Uterus (tissue), 4 donors: ENCODE measurements around the gene JAML. TPM values are rescaled to one million over a fixed set of nuclear protein-coding genes. Genes with fewer than 3 reads are reported as not detected.
A peak's percentile ranks its signal among the peaks of the same experiment; 100 is the strongest.

Experiments used
- DNase-seq, 2 donors: peaks; one replicate each; pipeline ENCODE4 v3.0.0-alpha.2; 2019 to 2020
- H3K27ac ChIP-seq, 2 donors: fragments of 200-600 bp; sonication (generic); 1 replicate in 1 of 2; 2 replicates in 1 of 2; pipeline ENCODE4 v1.5.1; 2016 to 2018
- H3K27me3 ChIP-seq, 2 donors: fragments of 200-600 bp; sonication (generic); one replicate each; pipeline ENCODE4 v1.5.1; 2018 to 2019; ENCODE audit warnings: control low read depth in 1 of 2
- H3K36me3 ChIP-seq, 2 donors: fragments of 200-600 bp; sonication (generic); one replicate each; pipeline ENCODE4 v1.5.1; 2019; ENCODE audit warnings: control low read depth in 1 of 2
- H3K4me1 ChIP-seq, 2 donors: fragments of 200-600 bp; sonication (generic); one replicate each; pipeline ENCODE4 v1.5.1; 2018 to 2019; ENCODE audit warnings: control low read depth in 1 of 2
- H3K4me3 ChIP-seq, 2 donors: fragments of 200-600 bp; sonication (generic); 1 replicate in 1 of 2; 2 replicates in 1 of 2; pipeline ENCODE4 v1.5.1; 2018 to 2019; ENCODE audit warnings: mild to moderate bottlenecking in 1 of 2
- H3K9me3 ChIP-seq, 2 donors: fragments of 200-600 bp; sonication (generic); one replicate each; pipeline ENCODE4 v1.5.1; 2019; ENCODE audit warnings: control low read depth in 1 of 2
- POLR2A ChIP-seq, 2 donors: fragments of 450-650 bp; IDR thresholded peaks; one replicate each; pipeline ENCODE4 v1.6.1; 2016; ENCODE audit warnings: antibody characterized with exemption in 2 of 2, mild to moderate bottlenecking in 1 of 2, moderate library complexity in 1 of 2
- intact Hi-C: fragments of 100-400 bp; cut with DNase I; formaldehyde crosslinking; loops from one replicate; pipeline ENCODE4 v1.15.1; 2023; ENCODE audit warnings: low total_unique reads
- total RNA-seq, 4 donors: library from RNA; depleted of rRNA in 3 of 4; stranded (reverse); fragments of >200 nt in 3 of 4; gene quantifications; one replicate each; pipeline versions ENCODE4 v1.1.0 to v1.2.4, GENCODE V29; 2014 to 2023
- TF ChIP-seq, protein P1 (sequence below), 4 experiments: fragments of 200-600 bp in 2 of 4; fragments of 450-650 bp in 2 of 4; sonication (generic) in 2 of 4; IDR thresholded peaks; one replicate each; pipeline ENCODE4 v1.5.1; 2016 to 2019; ENCODE audit warnings: antibody characterized with exemption in 4 of 4, mild to moderate bottlenecking in 2 of 4, moderate library complexity in 1 of 4
- donor health status: DM: yes; HTN: yes; CAD: no.

JAML gene
- total RNA-seq, 4 donors from 2014 or later: 1.2 to 9.1 (median 5.6) TPM

DNA sequence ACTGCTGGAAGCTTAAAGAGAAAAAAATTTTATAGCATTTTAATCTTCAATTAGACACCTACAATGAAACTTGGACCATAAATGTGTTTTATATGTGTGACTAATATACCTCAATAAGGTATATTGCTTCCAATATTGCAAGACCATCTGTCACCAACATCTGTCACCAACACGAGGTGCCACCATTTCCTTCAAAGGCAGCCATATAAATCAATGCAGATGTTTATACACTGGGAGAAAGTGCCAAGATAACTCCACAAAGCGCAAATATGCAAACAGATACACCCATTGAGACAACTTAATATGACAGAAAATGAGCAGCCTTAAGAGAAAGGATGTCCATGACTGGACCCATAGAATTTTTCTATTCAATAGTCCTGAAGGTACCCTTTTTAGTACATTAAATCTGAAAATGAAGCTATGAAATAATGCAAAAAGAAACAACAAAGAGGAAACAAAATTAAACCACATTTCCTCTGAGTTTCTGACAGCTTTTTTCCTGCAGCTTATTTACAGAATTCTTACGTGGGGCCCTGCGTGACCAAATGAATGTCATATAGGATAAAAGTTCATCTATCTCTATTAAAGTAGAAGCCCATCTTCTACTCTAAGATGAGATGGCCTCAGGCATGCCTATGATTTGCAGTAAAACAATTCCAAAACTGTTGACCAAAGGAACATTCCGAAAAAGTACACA, 14.8 kb upstream of the JAML start:
- Histone ChIP-seq H3K27ac (peak overlapping the region in 1 of 2 donors; percentile 75), H3K4me3 (no peak overlapping the region), H3K36me3 (no peaks in the 10 kb centered on the region), H3K4me1 (no peaks in the 10 kb centered on the region), H3K9me3 (no peaks in the 10 kb centered on the region), H3K27me3 (no peaks in the 10 kb centered on the region)
- TF ChIP-seq POLR2A (IDR thresholded peaks at IDR 0.05): no peak
- TF ChIP-seq, protein P1, sequence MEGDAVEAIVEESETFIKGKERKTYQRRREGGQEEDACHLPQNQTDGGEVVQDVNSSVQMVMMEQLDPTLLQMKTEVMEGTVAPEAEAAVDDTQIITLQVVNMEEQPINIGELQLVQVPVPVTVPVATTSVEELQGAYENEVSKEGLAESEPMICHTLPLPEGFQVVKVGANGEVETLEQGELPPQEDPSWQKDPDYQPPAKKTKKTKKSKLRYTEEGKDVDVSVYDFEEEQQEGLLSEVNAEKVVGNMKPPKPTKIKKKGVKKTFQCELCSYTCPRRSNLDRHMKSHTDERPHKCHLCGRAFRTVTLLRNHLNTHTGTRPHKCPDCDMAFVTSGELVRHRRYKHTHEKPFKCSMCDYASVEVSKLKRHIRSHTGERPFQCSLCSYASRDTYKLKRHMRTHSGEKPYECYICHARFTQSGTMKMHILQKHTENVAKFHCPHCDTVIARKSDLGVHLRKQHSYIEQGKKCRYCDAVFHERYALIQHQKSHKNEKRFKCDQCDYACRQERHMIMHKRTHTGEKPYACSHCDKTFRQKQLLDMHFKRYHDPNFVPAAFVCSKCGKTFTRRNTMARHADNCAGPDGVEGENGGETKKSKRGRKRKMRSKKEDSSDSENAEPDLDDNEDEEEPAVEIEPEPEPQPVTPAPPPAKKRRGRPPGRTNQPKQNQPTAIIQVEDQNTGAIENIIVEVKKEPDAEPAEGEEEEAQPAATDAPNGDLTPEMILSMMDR (IDR thresholded peaks at IDR 0.05): no peak
- intact Hi-C loops: no loop called here
- DNase-seq: no peak

DNA sequence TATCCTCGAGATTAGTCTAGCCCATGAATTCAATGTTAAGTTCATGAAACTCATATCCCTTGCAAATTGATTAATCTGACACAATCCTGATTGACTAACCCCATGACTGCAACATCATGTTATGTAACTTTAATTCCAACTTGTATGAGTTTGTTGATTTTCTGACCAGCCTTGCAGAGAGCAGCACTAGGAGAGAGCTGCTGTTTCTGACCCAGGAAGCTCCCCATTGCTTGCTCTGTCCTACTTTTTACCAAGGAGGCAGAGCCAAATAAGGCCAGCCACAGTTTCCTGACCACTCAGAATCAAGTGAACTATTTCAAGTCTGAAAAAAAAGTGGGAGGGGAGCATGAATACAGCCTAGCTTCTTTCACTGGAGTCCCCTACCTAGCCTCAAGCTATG, 14.1 kb upstream of the JAML start:
- TF ChIP-seq, protein P1 (IDR thresholded peaks at IDR 0.05): no peak
- TF ChIP-seq POLR2A (IDR thresholded peaks at IDR 0.05): no peak
- H3K36me3 ChIP-seq: no peaks in the 10 kb centered on the region
- no peaks in the 10 kb centered on the region for H3K27me3 ChIP-seq
- no peak overlapping the region for H3K4me3 ChIP-seq
- no peaks in the 10 kb centered on the region for H3K9me3 ChIP-seq
- H3K4me1 ChIP-seq: no peaks in the 10 kb centered on the region
- H3K27ac ChIP-seq: no peak overlapping the region
- intact Hi-C loops: no loop called here
- no peak for DNase-seq

DNA sequence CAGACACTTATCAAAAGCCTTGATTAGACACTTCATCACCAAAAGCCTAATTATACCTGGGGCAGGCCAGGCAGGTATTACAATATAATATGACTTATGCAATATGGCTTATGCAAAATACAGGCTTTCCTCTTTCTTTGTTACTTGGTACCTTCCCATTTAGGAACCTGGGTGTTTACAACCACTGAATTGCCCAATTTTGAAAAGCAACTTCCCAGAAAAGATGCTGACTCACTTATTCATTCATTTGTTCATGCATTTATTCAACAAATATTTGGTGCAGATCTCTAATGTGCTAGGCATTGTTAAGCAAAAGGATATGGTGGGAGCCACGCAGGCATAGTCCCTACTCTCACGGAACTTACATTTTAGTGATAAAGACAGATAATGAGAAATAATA, 13.6 kb upstream of the JAML start:
- Histone ChIP-seq H3K9me3 (no peaks in the 10 kb centered on the region), H3K36me3 (no peaks in the 10 kb centered on the region), H3K4me1 (no peaks in the 10 kb centered on the region), H3K4me3 (no peak overlapping the region), H3K27ac (no peak overlapping the region), H3K27me3 (no peaks in the 10 kb centered on the region)
- DNase-seq: no peak
- intact Hi-C loops: no loop called here
- TF ChIP-seq, protein P1 (IDR thresholded peaks at IDR 0.05): no peak
- TF ChIP-seq POLR2A (IDR thresholded peaks at IDR 0.05): no peak

DNA sequence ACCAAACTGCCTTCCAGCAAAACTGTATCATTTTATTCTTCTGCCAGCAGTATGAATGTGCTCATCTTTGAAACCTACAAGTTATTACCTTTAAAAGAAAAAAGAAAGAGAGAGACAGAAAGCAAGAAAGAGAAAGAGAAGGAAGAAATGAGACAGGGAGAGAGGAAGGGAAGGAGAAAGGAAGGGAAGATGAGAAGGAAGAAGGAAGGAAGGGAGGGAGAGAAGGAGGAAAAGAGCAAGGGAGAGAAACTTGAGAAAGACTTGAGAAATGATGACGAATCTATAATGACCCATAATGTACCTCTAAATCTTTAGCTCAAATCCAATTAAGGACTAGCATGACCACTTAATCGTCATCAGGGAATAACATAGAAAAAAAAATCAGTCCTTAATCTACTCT, 11.4 kb upstream of the JAML start:
- TF ChIP-seq POLR2A (IDR thresholded peaks at IDR 0.05): no peak
- TF ChIP-seq, protein P1 (IDR thresholded peaks at IDR 0.05): no peak
- H3K27me3 ChIP-seq: no peaks in the 10 kb centered on the region
- no peaks in the 10 kb centered on the region for H3K36me3 ChIP-seq
- intact Hi-C loops: no loop called here
- DNase-seq: no peak
- H3K27ac ChIP-seq: no peak overlapping the region
- no peaks in the 10 kb centered on the region for H3K4me1 ChIP-seq
- no peak overlapping the region for H3K4me3 ChIP-seq
- H3K9me3 ChIP-seq: no peaks in the 10 kb centered on the region

DNA sequence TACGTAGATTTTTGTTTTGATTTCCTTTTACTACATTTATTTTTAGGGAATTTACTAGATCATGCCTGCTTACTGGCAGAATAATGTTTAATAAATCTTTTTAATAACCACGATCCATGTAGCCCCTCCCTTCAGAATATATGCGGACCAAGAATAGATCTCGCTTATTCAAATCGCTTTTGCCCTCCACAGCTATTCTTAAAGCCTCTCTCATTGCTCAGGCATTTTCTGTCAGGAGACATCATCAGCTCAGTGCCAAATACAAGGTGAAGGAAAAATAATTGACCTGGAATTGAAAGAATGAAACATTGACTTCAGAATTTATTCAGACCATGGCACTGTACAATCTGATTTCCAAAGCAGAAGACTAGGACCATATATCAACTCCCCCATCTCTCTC, 10.0 kb upstream of the JAML start:
- Histone ChIP-seq H3K27ac (no peak overlapping the region), H3K4me3 (no peak overlapping the region), H3K36me3 (no peaks in the 10 kb centered on the region), H3K9me3 (no peaks in the 10 kb centered on the region), H3K4me1 (no peaks in the 10 kb centered on the region), H3K27me3 (no peaks in the 10 kb centered on the region)
- no peak for TF ChIP-seq POLR2A (IDR thresholded peaks at IDR 0.05)
- TF ChIP-seq, protein P1 (IDR thresholded peaks at IDR 0.05): no peak
- no peak for DNase-seq
- intact Hi-C loops: no loop called here
